Activated effector memory CD4-positive, alpha-beta T cell treated with Interleukin-2 at 50 U/mL for 16 hours (primary cell): ENCODE results near the gene SNX25.
"Not testable (repeated sequence)": the region's sequence is repeated elsewhere in the genome, so short reads cannot be mapped to it uniquely, and the experiment has no call there.

Experiments used
- DNase-seq: peaks from one replicate; pipeline ENCODE4 v3.0.0-alpha.2; 2020

SNX25 gene

GRCh38 chr4:185209031-185209851 is at the start of gene SNX25:
TSS of gene SNX25 (plus strand) at chr4:185209598. CDS start at chr4:185209827, 229 bp downstream.
- DNase-seq, result peak; percentile 81

GRCh38 chr4:185165605-185166063 is 43.8 kb upstream of the SNX25 start:
- DNase-seq, result no peak

- no peak for DNase-seq
These were observed 42.2 kb upstream of the SNX25 start for GRCh38 chr4:185167234-185167633.

- DNase-seq, result no peak
These were observed 37.9 kb upstream of the SNX25 start for GRCh38 chr4:185171373-185172071.

GRCh38 chr4:185179488-185179887 is 29.9 kb upstream of the SNX25 start:
- DNase-seq, result no peak

- DNase-seq, result no peak
These were observed 27.2 kb upstream of the SNX25 start for GRCh38 chr4:185182239-185182638.

- DNase-seq, result peak; percentile 43
These were observed 25.6 kb upstream of the SNX25 start for GRCh38 chr4:185183622-185184281.

- DNase-seq, result no peak
These were observed 22.6 kb upstream of the SNX25 start for GRCh38 chr4:185186769-185187168.

- DNase-seq, result no peak
These were observed 19.6 kb upstream of the SNX25 start for GRCh38 chr4:185189606-185190305.

GRCh38 chr4:185190306-185190856 is 19.0 kb upstream of the SNX25 start:
- no peak for DNase-seq

- DNase-seq, result no peak
These were observed 17.3 kb upstream of the SNX25 start for GRCh38 chr4:185192059-185192458.

- no peak for DNase-seq
These were observed 14.2 kb upstream of the SNX25 start for GRCh38 chr4:185194924-185195888.

GRCh38 chr4:185196437-185196836 is 13.0 kb upstream of the SNX25 start:
- DNase-seq, result no peak

- not testable (repeated sequence) for DNase-seq
These were observed 11.2 kb upstream of the SNX25 start for GRCh38 chr4:185198189-185198588.

GRCh38 chr4:185201977-185202962 is 7.1 kb upstream of the SNX25 start:
- DNase-seq, result peak; percentile 23

GRCh38 chr4:185202984-185203485 is 6.4 kb upstream of the SNX25 start:
- peak; percentile 5 for DNase-seq

GRCh38 chr4:185203486-185204237 is 5.7 kb upstream of the SNX25 start, which contains the start of gene CFAP97:
TSS of gene CFAP97 (minus strand) at chr4:185204000. CDS start at chr4:185191196, 12,804 bp downstream.
- DNase-seq, result peak; percentile 76

- no peak for DNase-seq
These were observed 5.0 kb upstream of the SNX25 start for GRCh38 chr4:185204238-185204910.
